SU-DHL-6 (cell line): ENCODE data around the gene FSHR.

Experiments
- H2AFZ ChIP-seq: fragments of 200-600 bp; sonication (generic); 2 replicates; pipeline ENCODE4 v1.6.1; 2014; ENCODE audit warnings: low read depth, mild to moderate bottlenecking, moderate library complexity, mixed read lengths, antibody characterized with exemption, low read length; ENCODE audit not compliant: severe bottlenecking
- H3F3A ChIP-seq: fragments of 200-600 bp; shearing (Covaris generic); 2 replicates; pipeline ENCODE4 v1.6.0; 2016; ENCODE audit warnings: antibody characterized with exemption, mild to moderate bottlenecking; ENCODE audit not compliant: insufficient read depth
- H3K27ac ChIP-seq: fragments of 200-600 bp; sonication (generic); 2 replicates; pipeline ENCODE4 v1.5.1; 2016; ENCODE audit warnings: low read depth, mild to moderate bottlenecking, low read length, moderate library complexity, mixed read lengths
- H3K27me3 ChIP-seq: fragments of 200-600 bp; sonication (generic), shearing (Covaris generic); 2 replicates; pipeline ENCODE4 v1.6.0; 2014; ENCODE audit warnings: mild to moderate bottlenecking, low read length
- H3K36me3 ChIP-seq: fragments of 200-600 bp; sonication (generic); 2 replicates; pipeline ENCODE4 v1.6.1; 2014; ENCODE audit warnings: mild to moderate bottlenecking, low read length, mixed read lengths
- H3K4me2 ChIP-seq: fragments of 300-600, 200-600 bp; shearing (Covaris generic), sonication (generic); 2 replicates; pipeline ENCODE4 v1.6.0; 2014; ENCODE audit warnings: low read length, low read depth, mild to moderate bottlenecking; ENCODE audit not compliant: poor library complexity, severe bottlenecking
- H3K4me3 ChIP-seq: fragments of 200-600 bp; sonication (generic); 2 replicates; pipeline ENCODE4 v1.5.1; 2014; ENCODE audit warnings: antibody characterized with exemption, low read length, mild to moderate bottlenecking, mixed read lengths; ENCODE audit not compliant: insufficient read depth, poor library complexity, severe bottlenecking
- H3K79me2 ChIP-seq: fragments of 200-600 bp; sonication (generic); 2 replicates; pipeline ENCODE4 v1.6.1; 2014; ENCODE audit warnings: mild to moderate bottlenecking, low read length, moderate library complexity; ENCODE audit not compliant: insufficient read depth
- H3K9ac ChIP-seq: fragments of 200-600 bp; sonication (generic); 2 replicates; pipeline ENCODE4 v1.7.0; 2014; ENCODE audit warnings: mild to moderate bottlenecking, low read length
- H3K9me2 ChIP-seq: fragments of 200-600 bp; sonication (generic); replicated peaks from 2 replicates; pipeline ENCODE4 v1.6.1; 2014; ENCODE audit warnings: low read length; ENCODE audit not compliant: insufficient read depth
- H3K9me3 ChIP-seq: fragments of 200-600 bp; sonication (generic); 2 replicates; pipeline ENCODE4 v1.6.1; 2014; ENCODE audit warnings: low read length, mixed read lengths; ENCODE audit not compliant: insufficient read depth
- H4K20me1 ChIP-seq: fragments of 200-600 bp; sonication (generic); 2 replicates; pipeline ENCODE4 v1.6.1; 2014; ENCODE audit warnings: low read depth, mild to moderate bottlenecking, antibody characterized with exemption, low read length, moderate library complexity, mixed read lengths
- EZH2phosphoT487 ChIP-seq: fragments of 200-600 bp; sonication (generic), shearing (Covaris generic); conservative IDR thresholded peaks from 2 replicates; pipeline ENCODE4 v1.6.1; 2018; ENCODE audit warnings: mild to moderate bottlenecking, antibody characterized with exemption, low read length, moderate library complexity, mixed read lengths
- TF ChIP-seq, protein P1 (sequence below): fragments of 200-600 bp; sonication (generic); IDR thresholded peaks from one replicate; pipeline ENCODE4 v1.5.1; 2017; ENCODE audit warnings: antibody characterized with exemption, mild to moderate bottlenecking, low read length, moderate library complexity; ENCODE audit not compliant: insufficient read depth, poor library complexity, severe bottlenecking

The FSHR gene

DNA sequence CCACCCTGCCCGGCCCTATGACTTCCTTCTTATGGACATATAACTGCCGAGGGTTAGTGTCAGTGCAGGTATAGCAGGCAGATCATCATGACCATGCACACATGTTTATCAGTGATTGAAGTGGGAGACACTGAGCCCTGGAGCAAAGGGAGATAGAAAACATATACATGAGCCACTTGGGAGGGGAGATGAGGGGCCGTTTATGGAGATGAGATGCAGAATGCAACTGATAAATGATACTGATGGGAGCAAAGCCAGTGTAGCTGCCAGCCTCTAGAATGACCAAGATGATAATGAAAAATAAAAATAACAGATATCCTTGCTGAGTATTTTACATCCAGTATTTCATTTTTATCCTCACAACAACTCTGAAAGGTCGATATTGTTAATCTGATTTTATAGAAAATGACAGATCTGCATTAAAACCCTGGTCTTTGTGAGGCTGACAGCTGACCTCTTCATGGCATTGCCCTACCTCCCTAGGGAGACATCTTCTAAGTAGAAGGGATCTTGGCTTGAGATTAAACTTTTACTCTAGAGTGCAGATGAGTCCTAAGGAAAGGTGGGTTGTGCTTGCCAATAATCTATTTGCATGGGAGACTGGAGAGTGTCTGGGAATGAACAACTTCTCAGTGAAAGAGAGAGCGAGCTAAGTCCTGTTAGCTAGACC lies 220.4 kb downstream of the FSHR start:
- 0 out of 2 replicates have a peak, but pooled peaks cover 3% of the 10 kb centered on the region for H3K27me3 ChIP-seq
- H3K27ac ChIP-seq, result no peak overlapping the region
- no peak overlapping the region for H3K9ac ChIP-seq
- H3F3A ChIP-seq, result no peaks in the 10 kb centered on the region
- no peak for TF ChIP-seq EZH2phosphoT487
- TF ChIP-seq, protein P1, sequence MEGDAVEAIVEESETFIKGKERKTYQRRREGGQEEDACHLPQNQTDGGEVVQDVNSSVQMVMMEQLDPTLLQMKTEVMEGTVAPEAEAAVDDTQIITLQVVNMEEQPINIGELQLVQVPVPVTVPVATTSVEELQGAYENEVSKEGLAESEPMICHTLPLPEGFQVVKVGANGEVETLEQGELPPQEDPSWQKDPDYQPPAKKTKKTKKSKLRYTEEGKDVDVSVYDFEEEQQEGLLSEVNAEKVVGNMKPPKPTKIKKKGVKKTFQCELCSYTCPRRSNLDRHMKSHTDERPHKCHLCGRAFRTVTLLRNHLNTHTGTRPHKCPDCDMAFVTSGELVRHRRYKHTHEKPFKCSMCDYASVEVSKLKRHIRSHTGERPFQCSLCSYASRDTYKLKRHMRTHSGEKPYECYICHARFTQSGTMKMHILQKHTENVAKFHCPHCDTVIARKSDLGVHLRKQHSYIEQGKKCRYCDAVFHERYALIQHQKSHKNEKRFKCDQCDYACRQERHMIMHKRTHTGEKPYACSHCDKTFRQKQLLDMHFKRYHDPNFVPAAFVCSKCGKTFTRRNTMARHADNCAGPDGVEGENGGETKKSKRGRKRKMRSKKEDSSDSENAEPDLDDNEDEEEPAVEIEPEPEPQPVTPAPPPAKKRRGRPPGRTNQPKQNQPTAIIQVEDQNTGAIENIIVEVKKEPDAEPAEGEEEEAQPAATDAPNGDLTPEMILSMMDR, result no peak
- no peaks in the 10 kb centered on the region for H3K9me3 ChIP-seq
- no peaks in the 10 kb centered on the region for H3K36me3 ChIP-seq
- H3K79me2 ChIP-seq, result no peaks in the 10 kb centered on the region
- no peaks in the 10 kb centered on the region for H3K9me2 ChIP-seq
- no peak overlapping the region for H2AFZ ChIP-seq
- no peaks in the 10 kb centered on the region for H4K20me1 ChIP-seq
- H3K4me2 ChIP-seq, result no peak overlapping the region
- no peak overlapping the region for H3K4me3 ChIP-seq

DNA sequence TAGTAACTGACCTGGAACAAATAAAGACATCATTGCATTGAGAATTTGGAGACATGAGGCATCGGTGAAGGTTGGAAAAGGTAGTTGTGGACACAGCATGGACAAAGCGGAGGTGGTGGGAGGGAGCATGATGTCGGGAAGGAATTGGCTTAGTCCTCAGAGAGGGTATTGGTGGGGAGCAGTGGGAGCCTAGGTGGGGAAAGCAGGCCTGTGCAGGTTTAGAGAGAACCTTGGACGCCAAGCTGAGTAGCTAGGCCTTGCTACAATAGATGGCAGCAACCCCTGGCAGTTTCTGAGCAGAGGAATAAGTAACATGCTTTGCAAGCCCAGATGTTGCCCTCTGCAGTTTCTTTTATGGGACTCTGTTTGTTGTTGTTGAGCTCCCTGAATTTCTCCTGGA lies 221.6 kb downstream of the FSHR start:
- TF ChIP-seq, protein P1, result no peak
- TF ChIP-seq EZH2phosphoT487, result no peak
- Histone ChIP-seq H3K9me3 (no peaks in the 10 kb centered on the region), H3K27me3 (0 out of 2 replicates have a peak, but pooled peaks cover 3% of the 10 kb centered on the region), H3F3A (no peaks in the 10 kb centered on the region), H3K36me3 (no peaks in the 10 kb centered on the region), H4K20me1 (no peaks in the 10 kb centered on the region), H3K27ac (no peak overlapping the region), H3K79me2 (no peaks in the 10 kb centered on the region), H3K9me2 (no peaks in the 10 kb centered on the region), H2AFZ (no peak overlapping the region), H3K9ac (no peak overlapping the region), H3K4me2 (no peak overlapping the region), H3K4me3 (no peak overlapping the region)

DNA sequence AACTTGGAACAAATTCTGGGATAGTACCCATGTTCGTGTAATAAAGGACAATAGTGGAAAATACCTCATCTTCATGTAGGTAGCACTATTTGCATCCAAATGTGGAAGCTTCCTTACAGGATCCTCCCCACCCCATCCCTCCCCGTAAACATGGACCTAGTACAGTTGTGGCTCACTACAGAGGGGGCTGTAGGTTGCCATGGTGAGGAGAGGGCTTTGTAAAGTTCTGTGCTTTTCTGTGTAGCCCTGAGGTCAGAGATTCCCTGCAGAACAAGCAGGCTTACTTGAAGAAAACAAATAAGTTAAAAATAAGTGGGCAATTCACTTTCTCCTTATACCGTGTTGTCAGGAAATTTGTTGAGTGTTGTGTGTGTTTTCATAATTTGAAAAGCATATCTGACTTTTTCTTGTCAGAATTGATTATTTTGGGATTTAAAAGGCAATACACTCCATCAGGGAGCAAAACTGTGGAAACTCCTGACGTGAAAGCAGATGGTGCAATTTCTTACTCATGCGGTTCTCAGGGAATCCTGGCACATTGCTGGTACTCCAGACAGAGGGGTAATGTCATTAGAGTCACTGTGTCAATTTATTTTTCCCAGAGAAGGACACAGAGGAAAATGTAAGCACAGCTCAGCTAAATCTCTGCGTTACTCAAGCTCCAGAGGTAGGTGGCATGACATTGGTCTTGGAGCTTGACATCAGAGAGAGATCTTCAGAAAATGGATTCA lies 224.6 kb downstream of the FSHR start:
- no peaks in the 10 kb centered on the region for H3K36me3 ChIP-seq
- no peak overlapping the region for H3K4me3 ChIP-seq
- H3K4me2 ChIP-seq, result no peak overlapping the region
- no peak overlapping the region for H3K9ac ChIP-seq
- TF ChIP-seq, protein P1, result no peak
- no peak for TF ChIP-seq EZH2phosphoT487
- H3K27ac ChIP-seq, result no peak overlapping the region
- no peaks in the 10 kb centered on the region for H3F3A ChIP-seq
- H3K9me2 ChIP-seq, result no peaks in the 10 kb centered on the region
- H2AFZ ChIP-seq, result no peak overlapping the region
- H3K79me2 ChIP-seq, result no peaks in the 10 kb centered on the region
- H3K27me3 ChIP-seq, result no peaks in the 10 kb centered on the region
- H4K20me1 ChIP-seq, result no peaks in the 10 kb centered on the region
- no peaks in the 10 kb centered on the region for H3K9me3 ChIP-seq
